Measurements from ENCODE around the gene TXNL4A. TPM values are rescaled to one million over a fixed set of nuclear protein-coding genes. Genes with fewer than 3 reads are reported as not detected.

Gene TXNL4A
- polyA plus RNA-seq, 1 of the 3 experiments (the other 2 are of a cell fraction) = 158 TPM

DNA sequence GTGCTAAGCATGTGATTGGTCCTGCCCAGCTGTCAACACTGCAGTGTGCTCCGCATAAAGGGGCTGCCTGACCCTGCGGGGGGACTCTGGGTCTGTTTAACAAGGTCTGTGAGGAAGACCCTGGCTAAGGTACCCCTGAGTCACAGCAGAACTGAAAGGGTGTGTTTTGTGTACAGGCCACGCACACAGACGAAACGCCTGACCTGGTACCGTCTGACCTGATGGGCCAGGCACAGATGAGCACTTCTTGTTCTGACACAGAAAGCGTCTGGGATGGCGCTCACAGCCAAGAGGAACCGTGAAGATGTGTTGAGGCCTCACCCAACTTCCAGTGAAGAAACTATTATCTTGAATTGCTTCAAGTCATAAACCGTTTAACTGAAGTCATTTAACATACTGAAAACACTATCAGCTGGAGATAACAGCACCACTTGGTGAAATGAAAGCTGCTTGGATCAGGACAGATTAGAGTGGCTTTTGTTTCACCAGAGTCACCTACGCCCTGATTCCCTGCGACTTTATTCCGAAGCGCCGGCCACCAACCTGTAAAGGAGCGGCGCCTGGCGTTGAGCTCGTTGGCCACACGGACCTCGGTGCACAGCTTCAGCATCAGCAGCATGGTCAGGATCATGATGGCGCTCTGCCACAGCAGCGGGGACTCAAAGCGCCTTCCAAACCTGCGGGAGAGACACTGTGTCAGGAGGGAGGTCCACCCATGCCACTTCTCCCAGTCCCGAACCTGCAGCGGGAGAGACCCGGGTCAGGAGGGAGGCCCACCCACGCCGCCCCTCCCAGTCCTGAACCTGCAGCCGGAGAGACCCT is 45.4 kb downstream of the TXNL4A start:
- no peak overlapping the region for H3K4me2 ChIP-seq
- H3K9ac ChIP-seq = no peak overlapping the region
- CTCF ChIA-PET = no interaction called here
- no peaks in the 10 kb centered on the region for H3K27me3 ChIP-seq (ENCODE audit: insufficient read depth)
- TF ChIP-seq, protein P1, sequence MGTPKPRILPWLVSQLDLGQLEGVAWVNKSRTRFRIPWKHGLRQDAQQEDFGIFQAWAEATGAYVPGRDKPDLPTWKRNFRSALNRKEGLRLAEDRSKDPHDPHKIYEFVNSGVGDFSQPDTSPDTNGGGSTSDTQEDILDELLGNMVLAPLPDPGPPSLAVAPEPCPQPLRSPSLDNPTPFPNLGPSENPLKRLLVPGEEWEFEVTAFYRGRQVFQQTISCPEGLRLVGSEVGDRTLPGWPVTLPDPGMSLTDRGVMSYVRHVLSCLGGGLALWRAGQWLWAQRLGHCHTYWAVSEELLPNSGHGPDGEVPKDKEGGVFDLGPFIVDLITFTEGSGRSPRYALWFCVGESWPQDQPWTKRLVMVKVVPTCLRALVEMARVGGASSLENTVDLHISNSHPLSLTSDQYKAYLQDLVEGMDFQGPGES (IDR thresholded peaks at IDR 0.05; ENCODE audit: low read depth, low read length) = no peak
- TF ChIP-seq SMC3 (IDR thresholded peaks at IDR 0.05; ENCODE audit: low read depth, low read length) (no peak), POLR2AphosphoS5 (IDR thresholded peaks at IDR 0.05; ENCODE audit: low read depth, low read length) (no peak), SIN3A (IDR thresholded peaks at IDR 0.05; ENCODE audit: borderline replicate concordance, low read depth, low read length) (no peak)
- 0 out of 2 replicates have a peak, but pooled peaks cover 13% of the 10 kb centered on the region for H4K20me1 ChIP-seq (ENCODE audit: insufficient read depth)
- POLR2A ChIA-PET = no interaction called here
- H2AFZ ChIP-seq (ENCODE audit: low read depth) = no peak overlapping the region
- 95% methylated on average over 23 of the region's 31 CpGs for WGBS (ENCODE audit: low lambda C conversion rate)
- no peaks in the 10 kb centered on the region for H3K9me3 ChIP-seq
- H3F3A ChIP-seq (replicated peaks; ENCODE audit: insufficient read depth) = no peaks in the 10 kb centered on the region
- no peaks in the 10 kb centered on the region for H3K9me2 ChIP-seq
- H3K4me1 ChIP-seq (ENCODE audit: control insufficient read depth in 1 of 2, insufficient read depth in 2 of 2, low read depth in 1 of 2, low read length in 1 of 2) = peaks cover 0 to 4% of the 10 kb centered on the region in 2 experiments; a peak in 1 of 4 replicates
- H3K79me2 ChIP-seq (ENCODE audit: insufficient read depth) = peaks cover 32% of the 10 kb centered on the region; the same call in 1 of the 2 replicates
- no peak overlapping the region for H3K27ac ChIP-seq (ENCODE audit: low read depth in 2 of 2, low read length in 1 of 2)
- peaks cover 8 to 15% of the 10 kb centered on the region in 2 experiments for H3K36me3 ChIP-seq (replicated peaks in 1 of 2; ENCODE audit: control insufficient read depth in 1 of 2, insufficient read depth in 2 of 2, low read length in 1 of 2)
- no peak for DNase-seq
- H3K4me3 ChIP-seq (ENCODE audit: low read depth in 2 of 2, low read length in 1 of 2) = no peak overlapping the region

DNA sequence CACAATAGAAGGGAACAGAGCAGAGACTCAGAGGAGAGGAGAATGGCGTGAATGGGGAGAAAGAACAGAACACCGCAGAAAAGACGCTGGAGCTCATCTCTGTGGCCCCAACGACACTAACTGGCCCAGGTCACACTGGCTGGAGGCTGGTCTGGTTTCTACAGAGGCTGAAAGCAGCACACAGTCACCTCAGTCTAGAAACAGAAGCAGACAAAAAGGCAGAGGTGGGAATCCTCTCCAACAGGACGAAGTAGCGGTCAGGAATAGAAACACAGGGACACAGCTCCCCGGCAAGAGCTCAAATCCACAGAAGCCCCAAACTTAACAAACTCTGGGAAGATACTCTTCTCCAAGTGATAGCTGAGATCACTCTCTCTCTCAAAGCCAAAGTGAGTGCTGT is 46.2 kb downstream of the TXNL4A start:
- Histone ChIP-seq H3K36me3 (replicated peaks in 1 of 2; ENCODE audit: control insufficient read depth in 1 of 2, insufficient read depth in 2 of 2, low read length in 1 of 2) (peaks cover 8 to 15% of the 10 kb centered on the region in 2 experiments), H3K27ac (ENCODE audit: low read depth in 2 of 2, low read length in 1 of 2) (no peak overlapping the region), H3K4me3 (ENCODE audit: low read depth in 2 of 2, low read length in 1 of 2) (no peak overlapping the region), H2AFZ (ENCODE audit: low read depth) (no peak overlapping the region), H3K27me3 (ENCODE audit: insufficient read depth) (no peaks in the 10 kb centered on the region), H3K9me3 (no peaks in the 10 kb centered on the region), H3K79me2 (ENCODE audit: insufficient read depth) (peaks cover 32% of the 10 kb centered on the region; the same call in 1 of the 2 replicates), H4K20me1 (ENCODE audit: insufficient read depth) (0 out of 2 replicates have a peak, but pooled peaks cover 13% of the 10 kb centered on the region), H3K9ac (no peak overlapping the region), H3K4me1 (ENCODE audit: control insufficient read depth in 1 of 2, insufficient read depth in 2 of 2, low read depth in 1 of 2, low read length in 1 of 2) (peaks cover 0 to 4% of the 10 kb centered on the region in 2 experiments; a peak in 1 of 4 replicates), H3K4me2 (no peak overlapping the region), H3K9me2 (no peaks in the 10 kb centered on the region), H3F3A (replicated peaks; ENCODE audit: insufficient read depth) (no peaks in the 10 kb centered on the region)
- DNase-seq = no peak
- TF ChIP-seq, protein P2, sequence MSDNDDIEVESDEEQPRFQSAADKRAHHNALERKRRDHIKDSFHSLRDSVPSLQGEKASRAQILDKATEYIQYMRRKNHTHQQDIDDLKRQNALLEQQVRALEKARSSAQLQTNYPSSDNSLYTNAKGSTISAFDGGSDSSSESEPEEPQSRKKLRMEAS (IDR thresholded peaks at IDR 0.05; ENCODE audit: low read depth) = no peak
- TF ChIP-seq YY1 (IDR thresholded peaks at IDR 0.05; ENCODE audit: low read depth) = no peak
- no peak for TF ChIP-seq GATA2 (CRISPR knock-in tag; IDR thresholded peaks at IDR 0.05)
- no peak for TF ChIP-seq FOXJ3 (CRISPR knock-in tag; IDR thresholded peaks at IDR 0.05)
- no peak for TF ChIP-seq NRF1 (IDR thresholded peaks at IDR 0.05; ENCODE audit: low read depth, low read length)
- TF ChIP-seq, protein P1 (IDR thresholded peaks at IDR 0.05; ENCODE audit: low read depth, low read length) = no peak
- TF ChIP-seq RFX5 (IDR thresholded peaks at IDR 0.05; ENCODE audit: low read length) = no peak
- TF ChIP-seq, protein P3, sequence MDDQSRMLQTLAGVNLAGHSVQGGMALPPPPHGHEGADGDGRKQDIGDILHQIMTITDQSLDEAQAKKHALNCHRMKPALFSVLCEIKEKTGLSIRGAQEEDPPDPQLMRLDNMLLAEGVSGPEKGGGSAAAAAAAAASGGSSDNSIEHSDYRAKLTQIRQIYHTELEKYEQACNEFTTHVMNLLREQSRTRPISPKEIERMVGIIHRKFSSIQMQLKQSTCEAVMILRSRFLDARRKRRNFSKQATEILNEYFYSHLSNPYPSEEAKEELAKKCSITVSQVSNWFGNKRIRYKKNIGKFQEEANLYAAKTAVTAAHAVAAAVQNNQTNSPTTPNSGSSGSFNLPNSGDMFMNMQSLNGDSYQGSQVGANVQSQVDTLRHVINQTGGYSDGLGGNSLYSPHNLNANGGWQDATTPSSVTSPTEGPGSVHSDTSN (IDR thresholded peaks at IDR 0.05) = no peak
- TF ChIP-seq, protein P4, sequence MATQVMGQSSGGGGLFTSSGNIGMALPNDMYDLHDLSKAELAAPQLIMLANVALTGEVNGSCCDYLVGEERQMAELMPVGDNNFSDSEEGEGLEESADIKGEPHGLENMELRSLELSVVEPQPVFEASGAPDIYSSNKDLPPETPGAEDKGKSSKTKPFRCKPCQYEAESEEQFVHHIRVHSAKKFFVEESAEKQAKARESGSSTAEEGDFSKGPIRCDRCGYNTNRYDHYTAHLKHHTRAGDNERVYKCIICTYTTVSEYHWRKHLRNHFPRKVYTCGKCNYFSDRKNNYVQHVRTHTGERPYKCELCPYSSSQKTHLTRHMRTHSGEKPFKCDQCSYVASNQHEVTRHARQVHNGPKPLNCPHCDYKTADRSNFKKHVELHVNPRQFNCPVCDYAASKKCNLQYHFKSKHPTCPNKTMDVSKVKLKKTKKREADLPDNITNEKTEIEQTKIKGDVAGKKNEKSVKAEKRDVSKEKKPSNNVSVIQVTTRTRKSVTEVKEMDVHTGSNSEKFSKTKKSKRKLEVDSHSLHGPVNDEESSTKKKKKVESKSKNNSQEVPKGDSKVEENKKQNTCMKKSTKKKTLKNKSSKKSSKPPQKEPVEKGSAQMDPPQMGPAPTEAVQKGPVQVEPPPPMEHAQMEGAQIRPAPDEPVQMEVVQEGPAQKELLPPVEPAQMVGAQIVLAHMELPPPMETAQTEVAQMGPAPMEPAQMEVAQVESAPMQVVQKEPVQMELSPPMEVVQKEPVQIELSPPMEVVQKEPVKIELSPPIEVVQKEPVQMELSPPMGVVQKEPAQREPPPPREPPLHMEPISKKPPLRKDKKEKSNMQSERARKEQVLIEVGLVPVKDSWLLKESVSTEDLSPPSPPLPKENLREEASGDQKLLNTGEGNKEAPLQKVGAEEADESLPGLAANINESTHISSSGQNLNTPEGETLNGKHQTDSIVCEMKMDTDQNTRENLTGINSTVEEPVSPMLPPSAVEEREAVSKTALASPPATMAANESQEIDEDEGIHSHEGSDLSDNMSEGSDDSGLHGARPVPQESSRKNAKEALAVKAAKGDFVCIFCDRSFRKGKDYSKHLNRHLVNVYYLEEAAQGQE (IDR thresholded peaks at IDR 0.05; ENCODE audit: low read depth, low read length) = no peak
- TF ChIP-seq ELF1 (IDR thresholded peaks at IDR 0.05) = no peak
- TF ChIP-seq TAF1 (IDR thresholded peaks at IDR 0.05; ENCODE audit: borderline replicate concordance, low read depth, low read length) = no peak
- no peak for TF ChIP-seq FOXM1 (IDR thresholded peaks at IDR 0.05; ENCODE audit: low read depth)
- TF ChIP-seq GABPA (IDR thresholded peaks at IDR 0.05; ENCODE audit: low read depth) = no peak
- ChIA-PET CTCF (no interaction called here), POLR2A (no interaction called here)
- WGBS (ENCODE audit: low lambda C conversion rate) = 95% methylated on average over 7 of the region's 7 CpGs

Measured in SK-N-SH (cell line).